CD4-positive, alpha-beta T cell treated with Interleukin-4 for 1 hour (primary cell): ENCODE data around the gene TMEM229A.
"Not testable (repeated sequence)": the region's sequence is repeated elsewhere in the genome, so short reads cannot be mapped to it uniquely, and the experiment has no call there.

Source experiments
- DNase-seq, 2 donors: peaks; one replicate each; pipeline ENCODE4 v3.0.0-alpha.2; 2020 to 2022

Gene TMEM229A

DNA sequence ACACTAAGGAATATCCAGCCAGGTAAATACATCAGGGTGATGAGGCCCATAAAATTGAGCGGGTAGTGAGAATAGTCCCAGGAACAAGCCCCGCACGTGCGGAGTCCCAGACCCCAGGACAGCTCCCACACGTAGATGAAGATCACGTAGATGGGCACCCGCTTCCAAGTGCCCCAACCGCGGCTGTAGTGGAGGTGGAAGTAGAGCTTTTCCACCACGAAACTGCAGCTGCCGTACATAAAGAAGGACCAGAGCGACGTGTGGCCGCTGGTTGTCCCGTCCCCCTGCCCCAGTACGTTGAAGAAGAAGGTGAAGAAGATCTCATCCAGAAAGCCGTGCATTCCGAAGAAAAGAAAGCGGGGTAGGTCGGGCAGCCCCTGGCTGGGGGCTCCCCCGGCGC lies 948 bp downstream of the TMEM229A start:
- DNase-seq = no peak

DNA sequence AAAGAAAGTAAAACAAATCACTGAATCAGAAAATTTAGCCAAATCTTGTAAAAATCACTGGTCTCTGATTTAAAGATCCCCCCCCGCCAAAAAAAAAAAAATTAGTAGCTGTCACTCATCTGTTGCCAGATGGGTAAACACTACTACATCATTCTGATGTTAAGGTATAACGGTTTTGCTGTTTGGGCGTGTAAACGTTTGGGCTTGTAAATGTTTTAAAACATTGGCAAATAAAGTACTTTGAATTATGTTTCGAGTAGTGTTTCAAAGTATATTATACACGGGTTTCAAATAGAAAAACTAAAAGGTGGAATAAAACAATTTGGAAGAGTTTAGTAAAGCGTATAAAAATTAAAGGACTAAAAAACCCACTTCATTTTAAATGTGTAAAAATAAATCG lies 1.5 kb downstream of the TMEM229A start:
- no peak for DNase-seq

DNA sequence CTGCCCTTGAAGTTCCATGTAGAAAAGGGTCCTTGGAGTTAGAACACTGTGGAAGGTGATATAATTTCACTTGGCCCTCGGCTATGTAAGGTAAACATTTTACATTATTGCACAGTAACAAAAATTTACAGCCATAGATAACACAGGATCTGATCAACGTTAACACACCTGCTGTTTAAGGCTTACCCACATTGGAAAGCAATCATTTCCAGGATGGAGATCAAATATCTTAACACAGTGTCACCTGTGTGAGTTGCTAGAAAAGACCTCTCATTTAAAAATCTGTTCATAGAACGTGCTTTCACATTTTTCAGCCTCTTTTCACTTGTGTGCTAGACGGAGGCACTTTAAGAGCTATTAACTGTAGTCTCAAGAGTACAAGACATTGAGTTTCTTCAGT lies 1.9 kb downstream of the TMEM229A start:
- DNase-seq = no peak

DNA sequence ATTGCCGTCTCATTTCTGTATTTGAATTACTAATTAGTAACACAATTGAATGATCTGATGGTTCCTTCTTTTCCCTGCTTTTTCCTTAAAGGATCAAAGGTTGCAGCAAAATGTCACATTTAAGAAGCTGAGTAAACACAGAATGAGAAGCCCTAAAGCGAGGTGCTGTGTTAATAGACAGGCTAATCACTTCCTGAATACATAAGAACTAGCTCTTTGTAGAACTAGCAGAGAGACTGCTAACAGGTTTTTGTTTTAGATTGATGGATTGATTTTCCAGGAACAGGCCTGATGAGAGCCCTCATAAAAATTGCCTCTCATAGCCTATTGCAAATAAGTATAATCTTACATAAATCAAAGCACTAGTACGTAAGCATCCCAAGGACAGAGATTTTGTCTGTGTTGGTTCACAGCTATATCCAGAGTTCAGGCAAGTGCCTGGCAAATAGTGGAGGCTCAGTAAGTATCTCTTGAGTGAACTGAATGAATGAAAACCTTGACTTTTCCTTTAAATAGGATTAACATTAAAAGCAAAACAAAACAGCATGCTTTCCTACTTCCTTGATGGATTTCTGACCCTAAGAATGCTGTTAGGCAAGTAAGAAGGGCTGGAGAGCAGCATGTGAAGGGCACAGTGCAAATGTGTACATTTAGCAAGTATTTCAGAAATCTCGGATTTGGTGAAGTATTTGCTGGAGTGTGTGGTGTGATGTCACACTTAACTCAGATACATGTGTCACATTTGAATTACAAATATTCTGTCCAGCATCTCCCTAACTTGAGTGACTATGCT lies 3.3 kb downstream of the TMEM229A start:
- no peak for DNase-seq

DNA sequence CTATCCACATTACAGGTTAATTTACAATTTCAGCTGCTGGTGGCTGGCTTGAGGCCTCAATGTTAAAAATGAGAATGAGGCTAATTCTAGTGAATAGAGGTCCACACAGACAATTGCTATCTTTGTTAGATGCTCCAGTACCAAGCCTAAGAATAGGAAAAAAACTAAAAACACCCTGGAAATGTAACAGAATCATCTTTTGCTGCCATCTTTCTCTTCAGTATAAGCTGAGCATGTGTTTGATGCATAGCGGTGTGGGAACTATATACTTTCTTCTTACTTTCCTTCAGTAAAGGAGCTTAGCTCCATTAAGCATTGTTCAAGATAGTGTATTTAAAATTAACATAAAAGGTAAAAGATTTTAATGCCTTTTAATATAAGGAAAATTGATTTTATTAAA lies 5.6 kb downstream of the TMEM229A start:
- no peak for DNase-seq

DNA sequence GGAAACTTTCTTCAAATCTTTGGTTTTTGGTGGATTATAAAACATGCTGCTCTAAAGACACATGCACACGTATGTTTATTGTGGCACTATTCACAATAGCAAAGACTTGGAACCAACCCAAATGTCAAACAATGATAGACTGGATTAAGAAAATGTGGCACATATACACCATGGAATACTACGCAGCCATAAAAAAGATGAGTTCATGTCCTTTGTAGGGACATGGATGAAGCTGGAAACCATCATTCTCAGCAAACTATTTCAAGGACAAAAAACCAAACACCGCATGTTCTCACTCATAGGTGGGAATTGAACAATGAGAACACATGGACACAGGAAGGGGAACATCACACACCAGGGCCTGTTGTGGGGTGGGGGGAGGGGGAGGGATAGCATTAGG lies 8.5 kb downstream of the TMEM229A start:
- not testable (repeated sequence) for DNase-seq

DNA sequence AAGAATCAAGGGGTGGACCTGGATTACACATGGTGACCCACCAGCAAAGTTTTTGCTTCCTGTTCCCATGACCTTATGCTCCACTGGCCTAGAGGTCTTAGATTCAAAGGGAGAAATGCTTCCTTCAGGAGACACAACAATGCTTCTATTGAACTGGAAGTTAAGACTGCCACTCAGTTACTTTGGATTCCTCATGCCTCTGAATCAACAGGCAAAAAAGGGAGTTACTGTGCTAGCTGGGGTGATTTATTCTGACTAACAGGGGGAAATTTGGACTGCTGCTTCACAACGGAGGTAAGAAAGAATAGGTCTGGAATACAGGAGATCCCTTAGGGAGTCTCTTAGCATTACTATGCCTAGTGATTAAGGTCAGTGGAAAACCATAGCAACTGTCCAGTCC lies 10.3 kb downstream of the TMEM229A start:
- DNase-seq = no peak

DNA sequence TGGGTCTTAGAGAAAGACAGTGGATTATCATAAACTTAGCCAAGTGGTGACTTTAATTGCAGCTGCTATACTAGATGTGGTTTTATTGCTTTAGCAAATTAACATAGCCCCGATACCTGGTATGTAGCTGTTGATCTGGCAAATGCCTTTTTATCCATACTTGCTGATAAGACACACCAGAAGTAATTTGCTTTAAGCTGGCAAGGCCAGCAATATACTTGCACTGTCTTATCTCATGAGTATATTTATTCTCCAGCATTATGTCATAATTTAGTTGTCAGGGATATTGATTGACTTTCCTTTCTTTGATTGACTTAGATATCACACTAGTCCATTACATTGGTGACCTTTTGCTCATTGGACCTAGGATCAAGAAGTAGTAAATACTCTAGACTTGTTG lies 12.8 kb downstream of the TMEM229A start:
- DNase-seq = no peak

DNA sequence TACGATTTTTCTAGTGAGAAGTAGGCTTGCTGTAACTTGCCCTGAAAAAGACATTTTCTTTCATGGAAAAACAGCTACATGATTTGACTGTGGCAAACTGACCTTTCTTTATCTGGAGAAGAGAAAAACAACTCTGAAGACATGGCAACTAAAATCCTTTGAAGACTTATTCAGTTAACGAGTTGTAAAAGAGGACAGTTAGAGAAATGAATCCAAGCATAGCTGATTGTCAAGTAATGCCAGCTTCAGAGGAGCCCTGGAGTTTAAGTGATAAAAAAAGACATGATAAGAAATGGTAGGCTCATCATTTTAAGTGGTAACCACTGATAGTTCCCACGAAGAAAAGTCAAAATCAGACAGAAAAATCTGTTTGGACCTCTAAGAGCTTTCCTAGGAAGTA lies 19.6 kb downstream of the TMEM229A start:
- no peak for DNase-seq

DNA sequence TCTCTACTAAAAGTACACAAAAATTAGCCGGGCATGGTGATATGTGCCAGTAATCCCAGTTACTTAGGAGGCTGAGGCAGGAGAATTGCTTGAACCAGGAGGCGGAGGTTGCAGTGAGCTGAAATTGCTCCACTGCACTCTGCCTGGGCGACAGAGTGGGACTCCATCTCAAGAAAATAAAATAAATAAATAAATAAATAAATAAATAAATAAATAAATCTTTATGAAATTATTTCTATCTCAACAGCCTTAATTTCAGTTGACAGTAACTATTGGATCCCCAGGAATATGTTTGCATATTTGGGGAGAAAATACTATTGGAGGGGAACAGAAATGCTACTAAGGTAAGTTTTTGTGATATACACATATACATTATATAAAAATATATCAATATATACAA lies 20.0 kb downstream of the TMEM229A start:
- no peak for DNase-seq

DNA sequence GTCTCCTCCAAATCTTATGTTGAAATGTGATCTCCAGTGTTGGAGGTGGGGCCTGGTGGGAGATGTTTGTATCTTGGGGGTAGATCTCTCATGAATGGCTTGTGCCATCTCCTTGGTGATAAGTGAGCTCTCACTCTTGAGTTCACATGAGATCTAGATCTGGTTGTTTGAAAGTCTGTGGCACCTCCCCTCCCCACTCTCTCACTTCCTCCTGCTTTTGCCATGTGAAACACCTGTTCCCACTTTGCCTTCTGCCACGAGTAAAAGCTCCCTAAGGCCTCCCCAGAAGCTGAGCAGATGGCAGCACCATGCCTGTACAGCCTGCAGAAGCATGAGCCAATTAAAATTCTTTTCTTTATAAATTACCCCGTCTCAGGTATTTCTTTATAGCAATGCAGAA lies 23.5 kb downstream of the TMEM229A start:
- DNase-seq = no peak

DNA sequence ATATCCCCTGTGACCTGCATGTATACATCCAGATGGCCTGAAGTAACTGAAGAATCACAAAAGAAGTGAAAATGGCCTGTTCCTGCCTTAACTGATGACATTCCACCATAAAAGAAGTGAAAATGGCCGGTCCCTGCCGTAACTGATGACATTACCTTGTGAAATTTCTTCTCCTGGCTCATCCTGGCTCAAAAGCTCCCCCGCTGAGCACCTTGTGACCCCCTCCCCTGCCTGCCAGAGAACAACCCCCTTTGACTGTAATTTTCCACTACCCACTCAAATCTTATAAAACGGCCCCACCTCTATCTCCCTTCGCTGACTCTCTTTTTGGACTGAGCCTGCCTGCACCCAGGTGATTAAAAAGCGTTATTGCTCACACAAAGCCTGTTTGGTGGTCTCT lies 24.6 kb downstream of the TMEM229A start:
- DNase-seq = not testable (repeated sequence)

DNA sequence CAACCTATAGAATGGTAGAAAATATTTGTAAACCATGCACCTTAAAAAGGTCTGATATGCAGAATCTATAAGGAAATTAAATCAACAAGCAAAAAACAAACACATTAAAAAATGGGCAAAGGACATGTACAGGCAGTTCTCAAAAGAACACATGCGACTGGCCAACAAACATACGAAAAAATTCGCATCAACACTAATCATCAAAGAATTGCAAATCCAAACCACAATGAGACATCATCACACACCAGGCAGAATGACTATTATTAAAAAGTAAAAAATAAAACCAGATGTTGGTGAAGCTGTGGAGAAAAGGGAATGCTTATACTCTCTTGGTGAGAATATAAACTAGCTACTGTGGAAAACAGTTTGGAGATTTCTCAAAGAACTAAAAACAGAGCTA lies 33.2 kb downstream of the TMEM229A start:
- DNase-seq = no peak

DNA sequence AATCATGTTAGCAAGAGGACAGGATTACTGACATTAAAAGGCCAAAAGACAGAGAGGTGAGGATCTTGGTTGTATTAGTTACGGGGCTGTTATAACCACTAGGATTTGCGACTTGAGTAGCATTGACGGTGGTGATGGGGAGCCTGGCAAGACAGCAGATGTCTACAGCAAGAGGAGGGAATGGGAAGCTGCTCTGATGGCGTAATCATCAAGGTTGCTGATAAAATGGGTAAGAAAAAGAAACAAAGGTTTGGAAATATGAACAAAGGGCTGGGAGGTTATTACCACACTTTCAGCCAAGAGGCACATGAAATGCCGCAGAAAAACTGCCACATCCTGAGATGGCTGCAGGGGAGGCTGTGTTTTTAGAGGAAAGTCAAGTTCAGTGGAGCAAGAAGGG lies 33.9 kb downstream of the TMEM229A start:
- DNase-seq = no peak

DNA sequence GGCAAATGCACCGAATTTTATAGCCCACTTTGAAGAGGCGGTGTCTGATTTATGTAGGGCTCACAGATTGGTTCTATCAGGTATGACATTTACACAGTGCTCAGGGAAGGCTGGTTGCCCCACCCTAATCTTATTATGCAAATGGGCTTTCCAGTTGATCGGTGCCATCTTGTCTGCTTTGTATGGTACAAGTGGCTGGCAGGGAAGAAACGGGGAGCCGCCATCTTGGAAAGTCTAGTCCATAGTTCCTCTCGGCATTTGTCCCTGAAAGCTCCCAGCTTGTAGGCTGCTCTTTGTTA lies 36.6 kb downstream of the TMEM229A start:
- DNase-seq = no peak

DNA sequence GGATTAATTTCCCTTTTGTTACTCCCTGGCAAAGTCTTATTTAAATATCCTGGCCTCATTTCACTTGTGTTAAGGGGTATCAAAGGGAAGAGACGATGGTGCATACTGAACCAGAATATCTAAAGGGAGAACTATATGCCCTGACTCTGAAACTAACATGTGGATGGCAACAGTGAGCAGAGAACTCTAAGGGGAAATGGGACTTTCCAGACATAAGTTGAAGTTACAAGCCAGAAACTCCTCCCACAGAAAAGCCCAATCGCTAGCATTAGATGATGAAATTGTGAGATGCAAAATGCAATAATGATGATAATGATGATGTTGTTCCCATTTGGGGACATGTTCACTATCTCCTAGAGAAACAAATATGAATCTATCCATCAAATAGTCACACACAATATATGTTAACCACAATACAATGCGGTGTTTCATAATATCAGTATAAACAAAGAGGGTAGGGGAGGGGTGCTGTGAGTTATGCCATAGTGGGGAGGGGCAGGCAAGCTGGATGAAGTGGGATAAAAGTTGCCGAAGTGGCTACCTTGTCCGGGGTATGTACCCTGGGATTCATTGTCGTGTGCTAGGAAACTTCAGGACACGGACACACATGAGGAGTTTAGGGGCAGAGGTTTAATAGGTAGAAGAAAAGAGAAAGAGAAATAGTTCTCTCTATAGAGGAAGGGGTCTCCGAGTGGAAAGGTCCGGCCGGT lies 37.1 kb downstream of the TMEM229A start:
- DNase-seq = no peak

DNA sequence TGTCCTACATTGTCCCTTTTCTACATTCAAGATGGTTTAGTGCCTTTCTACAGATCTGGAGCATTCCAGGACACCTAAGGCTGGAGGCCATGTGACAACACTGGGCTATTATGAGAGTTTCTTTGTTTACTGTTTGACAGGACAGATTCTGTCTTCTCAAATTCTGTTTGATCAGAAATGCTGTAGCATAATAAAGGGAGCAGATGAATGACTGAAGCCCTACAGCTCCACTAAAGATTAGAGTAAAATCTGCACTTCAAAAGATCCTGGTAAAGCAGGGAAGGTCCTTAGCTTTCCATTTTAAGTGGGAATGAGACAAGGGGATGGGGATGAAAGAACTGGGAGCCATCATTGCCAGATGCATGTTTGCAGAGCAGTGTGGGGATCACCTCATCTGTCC lies 38.4 kb downstream of the TMEM229A start:
- no peak for DNase-seq

DNA sequence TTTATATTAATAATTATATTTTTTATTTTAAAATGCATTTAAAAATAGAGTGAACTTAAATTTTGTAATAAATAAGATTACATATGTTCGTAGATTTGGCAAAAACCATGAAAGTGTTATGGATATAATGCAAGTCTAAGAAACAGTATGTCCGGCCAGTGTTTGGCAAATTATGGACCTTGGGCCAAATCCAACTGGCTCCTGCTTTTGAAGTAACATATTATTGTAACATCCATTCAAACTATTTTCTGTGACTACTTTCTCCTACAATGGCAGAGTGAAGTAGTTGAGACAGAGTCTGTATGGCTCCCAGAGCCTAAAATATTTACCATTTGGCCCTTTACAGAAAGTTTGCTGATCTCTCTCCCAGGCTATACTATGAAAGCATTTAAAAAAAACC lies 38.9 kb downstream of the TMEM229A start:
- DNase-seq = no peak

DNA sequence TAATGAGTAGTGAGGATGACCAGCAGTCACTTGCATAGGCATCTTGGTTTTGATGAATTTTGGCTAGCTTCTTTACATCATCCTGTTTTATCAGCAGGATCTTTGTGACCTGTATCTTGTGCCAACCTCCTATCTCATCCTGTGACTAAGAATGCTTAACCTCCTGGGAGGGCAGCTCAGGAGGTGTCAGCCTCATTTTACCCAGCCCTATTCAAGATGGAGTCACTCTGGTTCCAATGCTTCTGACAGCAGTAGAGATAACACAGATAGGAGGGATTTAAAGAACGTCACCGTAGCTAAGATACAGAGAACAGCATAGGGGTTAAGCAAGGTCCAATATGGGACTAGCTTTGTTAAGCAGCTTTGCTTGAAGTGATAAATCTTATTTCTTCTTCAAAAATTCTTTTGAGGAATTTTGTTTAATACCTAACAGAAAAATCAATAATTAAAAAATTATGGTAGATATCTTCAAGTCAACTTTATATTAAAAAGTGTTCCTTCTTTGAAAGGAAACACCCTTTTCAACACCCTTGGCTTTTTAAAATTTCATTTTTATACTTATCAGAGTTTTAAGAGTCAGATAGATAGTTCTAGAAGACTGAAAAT lies 39.9 kb downstream of the TMEM229A start:
- DNase-seq = no peak

DNA sequence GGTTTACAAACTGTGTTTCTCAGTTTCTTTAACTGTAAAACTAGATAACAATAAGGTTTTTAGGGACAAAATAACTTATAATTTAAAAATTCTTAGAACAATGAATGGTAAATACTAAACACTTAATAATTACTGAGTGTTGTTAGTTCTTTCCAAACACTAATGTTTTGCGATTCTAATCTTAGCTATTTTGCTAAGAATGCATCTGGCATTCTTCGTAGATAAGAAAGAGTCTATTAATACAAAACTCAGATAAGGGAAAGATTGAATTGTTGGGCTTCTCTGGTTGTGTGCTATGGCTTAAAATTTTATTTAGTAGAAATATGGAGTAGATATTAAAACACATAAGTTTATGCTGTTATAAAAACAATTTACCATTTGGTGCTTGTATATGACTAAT lies 45.4 kb downstream of the TMEM229A start:
- no peak for DNase-seq
